DMS153 (cell line): Measurements from ENCODE around the gene BHLHA9.

ENCODE experiments used
- DNase-seq: peaks from one replicate; lab custom pipeline; 2025; lab: John Stamatoyannopoulos, UW

The BHLHA9 gene

GRCh38 chr17:1255041-1255440 lies 15.2 kb upstream of the BHLHA9 start:
- no peak for DNase-seq

GRCh38 chr17:1256699-1257098 lies 13.5 kb upstream of the BHLHA9 start:
- DNase-seq: no peak

- no peak for DNase-seq
Observed at GRCh38 chr17:1260086-1260769, 10.0 kb upstream of the BHLHA9 start.

- DNase-seq: no peak
Observed at GRCh38 chr17:1260770-1261161, 9.5 kb upstream of the BHLHA9 start.

- no peak for DNase-seq
Observed at GRCh38 chr17:1264196-1264595, 6.0 kb upstream of the BHLHA9 start.

GRCh38 chr17:1267471-1267943 lies 2.7 kb upstream of the BHLHA9 start:
- no peak for DNase-seq

- no peak for DNase-seq
Observed at GRCh38 chr17:1271030-1271423, 783 bp downstream of the BHLHA9 start.

GRCh38 chr17:1271441-1271840 lies 1.2 kb downstream of the BHLHA9 start:
- DNase-seq: no peak

GRCh38 chr17:1272701-1273100 lies 2.5 kb downstream of the BHLHA9 start:
- no peak for DNase-seq

- no peak for DNase-seq
Observed at GRCh38 chr17:1273492-1274244, 3.4 kb downstream of the BHLHA9 start.

- no peak for DNase-seq
Observed at GRCh38 chr17:1274245-1274608, 4.0 kb downstream of the BHLHA9 start.

- no peak for DNase-seq
Observed at GRCh38 chr17:1275205-1275961, 5.1 kb downstream of the BHLHA9 start.

GRCh38 chr17:1275962-1276736 lies 5.9 kb downstream of the BHLHA9 start:
- no peak for DNase-seq

GRCh38 chr17:1280652-1281051 lies 10.4 kb downstream of the BHLHA9 start:
- DNase-seq: no peak

GRCh38 chr17:1286379-1287106 lies 16.3 kb downstream of the BHLHA9 start:
- DNase-seq: no peak

GRCh38 chr17:1289695-1290094 lies 19.5 kb downstream of the BHLHA9 start:
- DNase-seq: no peak

- no peak for DNase-seq
Observed at GRCh38 chr17:1290676-1291075, 20.4 kb downstream of the BHLHA9 start.

GRCh38 chr17:1294157-1294717 lies 24.0 kb downstream of the BHLHA9 start:
- no peak for DNase-seq

- DNase-seq: no peak
Observed at GRCh38 chr17:1298606-1299005, 28.4 kb downstream of the BHLHA9 start.

GRCh38 chr17:1299552-1300370 lies 29.5 kb downstream of the BHLHA9 start:
- no peak for DNase-seq
